IMR-90 (cell line): ENCODE measurements around the gene PNMA6E. TPM values are rescaled to one million over a fixed set of nuclear protein-coding genes. Genes with fewer than 3 reads are reported as not detected.

Source experiments
- ATAC-seq: fragments of 200-7000 bp; cut with Tn5 transposase; 2 replicates; pipeline ENCODE4 v1.9.1; 2020; ENCODE audit warnings: low read depth, mild to moderate bottlenecking, moderate library complexity
- BruUV-seq: library from RNA; stranded (reverse); fragments of 400-500 nt; replicated peaks from 2 replicates; lab custom pipeline; 2021; lab: Mats Ljungman, UMichigan
- CTCF ChIA-PET: fragments of 300-600 bp; formaldehyde crosslinking; extraction: SDS; loops from one replicate; lab custom pipeline; 2021; ENCODE audit warnings: antibody characterized with exemption; lab: Yijun Ruan, JAX
- POLR2A ChIA-PET: fragments of 300-600 bp; sonication (Branson Sonifier 250); formaldehyde crosslinking; loops from one replicate; lab custom pipeline; 2022; ENCODE audit warnings: antibody characterized with exemption; ENCODE audit not compliant: unreplicated experiment; lab: Charles Lee
- DNase-seq: peaks from one replicate; pipeline ENCODE4 v3.0.0; 2013
- H2AFZ ChIP-seq: replicated peaks from 2 replicates; pipeline ENCODE3; 2013; ENCODE audit warnings: low read length, mild to moderate bottlenecking; ENCODE audit not compliant: poor library complexity
- H2AK5ac ChIP-seq: 2 replicates; pipeline ENCODE4 v1.6.1; 2013; ENCODE audit warnings: low read depth, low read length, inconsistent platforms
- H2AK9ac ChIP-seq: replicated peaks from 2 replicates; pipeline ENCODE3; 2013; ENCODE audit warnings: mild to moderate bottlenecking, low read depth, low read length, moderate library complexity; ENCODE audit not compliant: poor library complexity
- H2BK120ac ChIP-seq: 2 replicates; pipeline ENCODE4 v1.6.1; 2013; ENCODE audit warnings: low read depth, low read length, inconsistent platforms
- H2BK15ac ChIP-seq: 3 replicates; pipeline ENCODE4 v1.6.1; 2013; ENCODE audit warnings: low read depth, low read length, inconsistent platforms
- H2BK20ac ChIP-seq: 2 replicates; pipeline ENCODE4 v1.6.1; 2013; ENCODE audit warnings: low read depth, mild to moderate bottlenecking, inconsistent platforms, low read length, moderate library complexity
- H2BK5ac ChIP-seq: 2 replicates; pipeline ENCODE4 v1.6.1; 2013; ENCODE audit warnings: mild to moderate bottlenecking, low read depth, low read length, inconsistent platforms; ENCODE audit not compliant: poor library complexity, severe bottlenecking
- H3K14ac ChIP-seq: replicated peaks from 2 replicates; pipeline ENCODE4 v1.6.1; 2013; ENCODE audit warnings: low read depth, low read length, inconsistent platforms
- H3K18ac ChIP-seq: 2 replicates; pipeline ENCODE4 v1.6.1; 2013; ENCODE audit warnings: low read depth, low read length, control low read depth
- H3K23ac ChIP-seq: 2 replicates; pipeline ENCODE4 v1.6.1; 2013; ENCODE audit warnings: low read depth, low read length, inconsistent platforms
- H3K27ac ChIP-seq: 2 replicates; pipeline ENCODE4 v1.5.1; 2013; ENCODE audit warnings: mild to moderate bottlenecking, control low read depth, low read length; ENCODE audit not compliant: insufficient read depth
- H3K27me3 ChIP-seq: 2 replicates; pipeline ENCODE4 v1.6.1; 2013; ENCODE audit warnings: low read length; ENCODE audit not compliant: control insufficient read depth, insufficient read depth
- H3K36me3 ChIP-seq: 2 replicates; pipeline ENCODE4 v1.6.1; 2013; ENCODE audit warnings: low read length, mixed read lengths; ENCODE audit not compliant: control insufficient read depth, insufficient read depth
- H3K4ac ChIP-seq: 2 replicates; pipeline ENCODE4 v1.6.1; 2013; ENCODE audit warnings: low read depth, low read length, inconsistent platforms
- H3K4me1 ChIP-seq: 2 replicates; pipeline ENCODE4 v1.6.1; 2013; ENCODE audit warnings: low read length, mixed read lengths; ENCODE audit not compliant: control insufficient read depth, insufficient read depth
- H3K4me2 ChIP-seq: 2 replicates; pipeline ENCODE4 v1.6.1; 2013; ENCODE audit warnings: low read depth, mild to moderate bottlenecking, control low read depth, low read length, moderate library complexity
- H3K4me3 ChIP-seq: 2 replicates; pipeline ENCODE4 v1.5.1; 2013; ENCODE audit warnings: low read depth, mild to moderate bottlenecking, control low read depth, low read length, moderate library complexity; ENCODE audit not compliant: insufficient read depth
- H3K56ac ChIP-seq: 2 replicates; pipeline ENCODE4 v1.6.1; 2013; ENCODE audit warnings: low read length, inconsistent platforms; ENCODE audit not compliant: insufficient read depth; ENCODE audit errors: extremely low read depth
- H3K79me1 ChIP-seq, 2 experiments: 2 replicates each; pipeline ENCODE4 v1.6.1; 2013; ENCODE audit warnings: low read length in 2 of 2, inconsistent platforms in 1 of 2, low read depth in 1 of 2
- H3K9ac ChIP-seq: 2 replicates; pipeline ENCODE4 v1.6.1; 2013; ENCODE audit warnings: low read depth, low read length, control low read depth
- H3K9me1 ChIP-seq: 2 replicates; pipeline ENCODE4 v1.6.1; 2013; ENCODE audit warnings: low read length, inconsistent platforms; ENCODE audit not compliant: insufficient read depth
- H3K9me3 ChIP-seq: 2 replicates; pipeline ENCODE4 v1.6.1; 2013; ENCODE audit warnings: low read length; ENCODE audit not compliant: control insufficient read depth, insufficient read depth
- H4K20me1 ChIP-seq: 2 replicates; pipeline ENCODE4 v1.6.1; 2013; ENCODE audit warnings: low read length, inconsistent platforms; ENCODE audit not compliant: insufficient read depth
- H4K5ac ChIP-seq: 2 replicates; pipeline ENCODE4 v1.6.1; 2013; ENCODE audit warnings: mild to moderate bottlenecking, low read depth, low read length, control low read depth
- H4K8ac ChIP-seq, 2 experiments: 2 replicates each; pipeline ENCODE4 v1.6.1; 2013; ENCODE audit warnings: low read depth in 2 of 2, low read length in 2 of 2, control low read depth in 1 of 2, inconsistent platforms in 1 of 2
- H4K91ac ChIP-seq: 2 replicates; pipeline ENCODE4 v1.6.1; 2013; ENCODE audit warnings: low read depth, low read length, inconsistent platforms; ENCODE audit not compliant: insufficient read depth
- CEBPB ChIP-seq: IDR thresholded peaks from 2 replicates; pipeline ENCODE4 v1.6.1; 2012; ENCODE audit warnings: low read depth, low read length, improper control_type of control experiment
- CHD1 ChIP-seq: IDR thresholded peaks from 2 replicates; pipeline ENCODE4 v1.6.1; 2012; ENCODE audit warnings: low read depth, low read length, improper control_type of control experiment
- CTCF ChIP-seq: conservative IDR thresholded peaks from 2 replicates; pipeline ENCODE4 v1.5.1; 2012; ENCODE audit warnings: mild to moderate bottlenecking, low read depth, low read length, improper control_type of control experiment
- ELK1 ChIP-seq: fragments of 150-350 bp; IDR thresholded peaks from 2 replicates; pipeline ENCODE4 v1.6.1; 2016; ENCODE audit warnings: low read depth, mild to moderate bottlenecking, low read length, moderate library complexity, borderline replicate concordance
- FOS ChIP-seq: fragments of 150-350 bp; IDR thresholded peaks from 2 replicates; pipeline ENCODE4 v1.6.1; 2016; ENCODE audit warnings: low read depth, low read length
- MAFK ChIP-seq: IDR thresholded peaks from 2 replicates; pipeline ENCODE4 v1.6.1; 2012; ENCODE audit warnings: low read depth, low read length, improper control_type of control experiment
- MAZ ChIP-seq: IDR thresholded peaks from 2 replicates; pipeline ENCODE4 v1.6.1; 2012; ENCODE audit warnings: low read depth, mild to moderate bottlenecking, low read length, improper control_type of control experiment, moderate library complexity, borderline replicate concordance
- MXI1 ChIP-seq: IDR thresholded peaks from 2 replicates; pipeline ENCODE4 v1.6.1; 2012; ENCODE audit warnings: low read depth, mild to moderate bottlenecking, low read length, moderate library complexity, borderline replicate concordance
- NFE2L2 ChIP-seq: fragments of 150-350 bp; IDR thresholded peaks from 2 replicates; pipeline ENCODE4 v1.6.1; 2016; ENCODE audit warnings: low read depth, mild to moderate bottlenecking, low read length
- POLR2A ChIP-seq: IDR thresholded peaks from 2 replicates; pipeline ENCODE4 v1.6.1; 2012; ENCODE audit warnings: mild to moderate bottlenecking, low read depth, low read length
- RAD21 ChIP-seq: IDR thresholded peaks from 2 replicates; pipeline ENCODE4 v1.6.1; 2012; ENCODE audit warnings: low read length, improper control_type of control experiment
- RFX5 ChIP-seq: IDR thresholded peaks from 2 replicates; pipeline ENCODE4 v1.8.0; 2012; ENCODE audit warnings: low read depth, mild to moderate bottlenecking, low read length, moderate library complexity
- SMC3 ChIP-seq: fragments of 150-350 bp; IDR thresholded peaks from 2 replicates; pipeline ENCODE4 v1.6.1; 2016; ENCODE audit warnings: low read depth, mild to moderate bottlenecking, antibody characterized with exemption, low read length, moderate library complexity
- USF2 ChIP-seq: fragments of 150-350 bp; IDR thresholded peaks from 2 replicates; pipeline ENCODE4 v1.6.1; 2017; ENCODE audit warnings: mild to moderate bottlenecking, antibody characterized with exemption, low read length, low read depth
- WGBS, 2 experiments: methylation state at CpG; one replicate each; pipeline versions ENCODE4 v1.1.5 to v1.1.7; 2013; ENCODE audit warnings: missing lambda C conversion rate in 2 of 2; ENCODE audit not compliant: insufficient read length in 1 of 2; ENCODE audit errors: extremely low coverage in 2 of 2; 5-methylcytosine and 5-hydroxymethylcytosine counted together
- dilution Hi-C: fragments of 300-500 bp; cut with HindIII; formaldehyde crosslinking; loops from one replicate; pipeline ENCODE4 v1.14.3; 2018; ENCODE audit warnings: low sequenced_read_pairs; ENCODE audit not compliant: unreplicated experiment
- in situ Hi-C: fragments of 300-500 bp; cut with MboI; formaldehyde crosslinking; loops from 3 replicates; pipeline ENCODE4 v1.14.3; 2019; ENCODE audit warnings: low sequenced_read_pairs, inconsistent platforms, mixed read lengths
- intact Hi-C: fragments of 100-400 bp; cut with micrococcal nuclease; formaldehyde crosslinking; loops from 2 replicates; pipeline ENCODE4 v1.10.0; 2022
- polyA plus RNA-seq, 3 experiments: library from polyadenylated mRNA; depleted of rRNA; stranded (reverse); fragments of >200 nt; gene quantifications; 2 replicates each; pipeline ENCODE4 v1.2.3, GENCODE V29; 2012; ENCODE audit warnings: low replicate concordance in 1 of 3
- total RNA-seq: library from RNA; depleted of rRNA; stranded (reverse); fragments of >200 nt; gene quantifications from 2 replicates; pipeline ENCODE4 v1.2.3, GENCODE V29; 2012

Gene PNMA6E
- total and polyA plus RNA-seq, 2 of the 4 experiments (the other 2 are of a cell fraction): not detected

GRCh38 chrX:153423652-153424051 is 22.5 kb upstream of the PNMA6E start:
- no peak overlapping the region for H3K9ac ChIP-seq
- no peak overlapping the region for H2BK5ac ChIP-seq
- in situ Hi-C loops: loop anchor here (25.0 kb wide), 1 partner anchor 236 kb away; the partner anchor contains the start of gene MAGEA1
- H4K8ac ChIP-seq: no peak overlapping the region
- TF ChIP-seq FOS (no peak), CEBPB (no peak), MAZ (no peak), MXI1 (no peak), SMC3 (no peak), RFX5 (no peak), CTCF (no peak), MAFK (no peak), ELK1 (no peak), USF2 (no peak), RAD21 (no peak), NFE2L2 (no peak), CHD1 (no peak), POLR2A (no peak)
- no peak overlapping the region for H2BK15ac ChIP-seq
- H4K5ac ChIP-seq: no peak overlapping the region
- H3K4me2 ChIP-seq: no peak overlapping the region
- ATAC-seq (no peak), DNase-seq (no peak)
- no peaks in the 10 kb centered on the region for H3K36me3 ChIP-seq
- BruUV-seq: no TSS peak
- H3K56ac ChIP-seq: no peak overlapping the region
- H2AFZ ChIP-seq: no peak overlapping the region
- H3K9me3 ChIP-seq: peaks cover 4% of the 10 kb centered on the region; the same call in 1 of the 2 replicates
- no peak overlapping the region for H2AK5ac ChIP-seq
- 83% methylated on average over 2 of the region's 8 CpGs; no CpG with 5 or more reads in 1 of the 2 experiments for WGBS, 2 experiments
- POLR2A ChIA-PET: no interaction called here
- H2AK9ac ChIP-seq: no peak overlapping the region
- H2BK20ac ChIP-seq: no peak overlapping the region
- H3K14ac ChIP-seq: no peak overlapping the region
- no peak overlapping the region for H3K4ac ChIP-seq
- no peak overlapping the region for H4K91ac ChIP-seq
- no peaks in the 10 kb centered on the region for H3K9me1 ChIP-seq
- no peak overlapping the region for H3K4me3 ChIP-seq
- H2BK120ac ChIP-seq: no peak overlapping the region
- H3K27ac ChIP-seq: no peak overlapping the region
- CTCF ChIA-PET: no interaction called here
- intact Hi-C loops: no loop called here
- dilution Hi-C loops: no loop called here
- H3K23ac ChIP-seq: no peak overlapping the region
- no peaks in the 10 kb centered on the region for H3K4me1 ChIP-seq
- H3K18ac ChIP-seq: no peak overlapping the region
- H4K20me1 ChIP-seq: no peaks in the 10 kb centered on the region
- peaks cover 2% of the 10 kb centered on the region; the same call in 1 of the 2 replicates for H3K27me3 ChIP-seq
- no peaks in the 10 kb centered on the region for H3K79me1 ChIP-seq
